Transverse colon (tissue), 4 donors: Measurements from ENCODE around the gene PTPRG. TPM values are rescaled to one million over a fixed set of nuclear protein-coding genes. Genes with fewer than 3 reads are reported as not detected.

ENCODE experiments used
- DNase-seq: peaks from one replicate; pipeline ENCODE4 v3.0.0-alpha.2; 2019
- H3K27ac ChIP-seq, 4 donors: fragments of 200-600 bp; sonication (generic); 2 replicates each; pipeline ENCODE4 v1.5.1; 2016 to 2018; ENCODE audit warnings: inconsistent platforms in 4 of 4
- H3K27me3 ChIP-seq: fragments of 200-600 bp; sonication (generic); 2 replicates; pipeline ENCODE4 v1.5.1; 2017; ENCODE audit warnings: inconsistent platforms
- H3K36me3 ChIP-seq, 4 donors: fragments of 200-600 bp; sonication (generic); 2 replicates each; pipeline ENCODE4 v1.5.1; 2017 to 2019; ENCODE audit warnings: inconsistent platforms in 4 of 4
- H3K4me1 ChIP-seq, 4 donors: fragments of 200-600 bp; sonication (generic); 2 replicates each; pipeline ENCODE4 v1.5.1; 2017 to 2020; ENCODE audit warnings: inconsistent platforms in 4 of 4
- H3K4me3 ChIP-seq, 4 donors: fragments of 200-600 bp; sonication (generic); 1 replicate in 1 of 4; 2 replicates in 3 of 4; pipeline versions ENCODE4 v1.5.1 to v1.6.1; 2017 to 2019; ENCODE audit warnings: inconsistent platforms in 4 of 4
- H3K9me3 ChIP-seq, 2 donors: fragments of 200-600 bp; sonication (generic); 2 replicates each; pipeline ENCODE4 v1.5.1; 2017 to 2019; ENCODE audit warnings: inconsistent platforms in 2 of 2
- CTCF ChIP-seq, 5 experiments: fragments of 200-600 bp in 3 of 5; fragments of 450-650 bp in 2 of 5; sonication (generic) in 3 of 5; IDR thresholded peaks; 1 replicate in 2 of 5; 2 replicates in 3 of 5; pipeline ENCODE4 v1.5.1; 2016 to 2017; ENCODE audit warnings: antibody characterized with exemption in 5 of 5, inconsistent platforms in 3 of 5, mild to moderate bottlenecking in 2 of 5, moderate library complexity in 1 of 5
- EP300 ChIP-seq: sonication (generic); formaldehyde crosslinking; IDR thresholded peaks from one replicate; pipeline ENCODE4 v1.6.1; 2017; ENCODE audit warnings: antibody characterized with exemption, low read depth
- POLR2A ChIP-seq: fragments of 450-650 bp; IDR thresholded peaks from one replicate; pipeline ENCODE4 v1.6.1; 2016; ENCODE audit warnings: antibody characterized with exemption, mild to moderate bottlenecking, moderate library complexity
- POLR2AphosphoS5 ChIP-seq, 3 donors: sonication (generic); formaldehyde crosslinking; IDR thresholded peaks; one replicate each; pipeline ENCODE4 v1.6.1; 2016; ENCODE audit warnings: antibody characterized with exemption in 3 of 3
- WGBS, 2 donors: methylation state at CpG; one replicate each; pipeline ENCODE4 v1.1.5; 2018; ENCODE audit warnings: low coverage in 1 of 2; 5-methylcytosine and 5-hydroxymethylcytosine counted together
- in situ Hi-C, 4 donors: fragments of 200-750 bp; cut with MboI; loops; one replicate each; pipeline versions ENCODE4 v1.15.0 to v1.15.1; 2017; ENCODE audit warnings: low sequenced_read_pairs in 3 of 4, low pct_ligation_motif_present in 1 of 4, low pct_unique_long_range_greater_than_20kb in 1 of 4
- intact Hi-C: fragments of 100-400 bp; cut with DNase I; formaldehyde crosslinking; loops from one replicate; pipeline ENCODE4 v1.15.1; 2023; ENCODE audit warnings: low total_unique reads
- total RNA-seq, 4 donors: library from RNA; depleted of rRNA; stranded (reverse); fragments of >200 nt; gene quantifications; one replicate each; pipeline ENCODE4 v1.1.0, GENCODE V29; 2016

Gene PTPRG
- total RNA-seq, 4 donors from 2014 or later = 29.2 to 83.4 (median 41.6) TPM

GRCh38 chr3:62241279-62241678 lies 679.9 kb downstream of the PTPRG start:
- Histone ChIP-seq H3K27me3 (no peaks in the 10 kb centered on the region), H3K27ac (no peak overlapping the region), H3K9me3 (no peaks in the 10 kb centered on the region), H3K4me1 (no peaks in the 10 kb centered on the region), H3K4me3 (no peak overlapping the region), H3K36me3 (no peaks in the 10 kb centered on the region)
- WGBS, 2 donors = 81 to 82% methylated on average over 3 to 4 of the region's 4 CpGs
- intact Hi-C loops (no loop called here), in situ Hi-C loops (no loop called here)
- TF ChIP-seq CTCF (IDR thresholded peaks at IDR 0.05) = no peak
- no peak for TF ChIP-seq EP300
- TF ChIP-seq POLR2A = no peak
- TF ChIP-seq POLR2AphosphoS5 (IDR thresholded peaks at IDR 0.05) = no peak
- no peak for DNase-seq

GRCh38 chr3:62242831-62243509 lies 681.6 kb downstream of the PTPRG start:
- no peaks in the 10 kb centered on the region for H3K4me1 ChIP-seq
- in situ Hi-C loops (no loop called here), intact Hi-C loops (no loop called here)
- H3K9me3 ChIP-seq = no peaks in the 10 kb centered on the region
- H3K27me3 ChIP-seq = no peaks in the 10 kb centered on the region
- no peaks in the 10 kb centered on the region for H3K36me3 ChIP-seq
- TF ChIP-seq EP300 (no peak), CTCF (IDR thresholded peaks at IDR 0.05) (no peak), POLR2AphosphoS5 (IDR thresholded peaks at IDR 0.05) (no peak), POLR2A (no peak)
- no peak overlapping the region for H3K4me3 ChIP-seq
- no peak overlapping the region for H3K27ac ChIP-seq
- no peak for DNase-seq
- 89 to 91% methylated on average over 5 to 12 of the region's 12 CpGs for WGBS, 2 donors

- intact Hi-C loops (no loop called here), in situ Hi-C loops (no loop called here)
- TF ChIP-seq POLR2AphosphoS5 (IDR thresholded peaks at IDR 0.05) (no peak), POLR2A (no peak), CTCF (IDR thresholded peaks at IDR 0.05) (no peak), EP300 (no peak)
- Histone ChIP-seq H3K27ac (no peak overlapping the region), H3K27me3 (no peaks in the 10 kb centered on the region), H3K4me1 (no peaks in the 10 kb centered on the region), H3K4me3 (no peak overlapping the region), H3K36me3 (no peaks in the 10 kb centered on the region), H3K9me3 (no peaks in the 10 kb centered on the region)
- WGBS, 2 donors = 42 to 72% methylated on average over 2 of the region's 2 CpGs
- no peak for DNase-seq
Observed at GRCh38 chr3:62246094-62246493, 684.7 kb downstream of the PTPRG start.

- Histone ChIP-seq H3K4me1 (no peaks in the 10 kb centered on the region), H3K36me3 (no peaks in the 10 kb centered on the region), H3K4me3 (no peak overlapping the region), H3K27me3 (no peaks in the 10 kb centered on the region), H3K9me3 (no peaks in the 10 kb centered on the region), H3K27ac (no peak overlapping the region)
- no peak for DNase-seq
- TF ChIP-seq POLR2AphosphoS5 (IDR thresholded peaks at IDR 0.05) (no peak), EP300 (no peak), CTCF (IDR thresholded peaks at IDR 0.05) (no peak), POLR2A (no peak)
- in situ Hi-C loops = no loop called here
- intact Hi-C loops = no loop called here
- WGBS, 2 donors = 75% methylated on average over 1 of the region's 1 CpG; no CpG with 5 or more reads in 1 of the 2 donors
Observed at GRCh38 chr3:62246985-62247384, 685.6 kb downstream of the PTPRG start.
